GM21447 (cell line): Measurements from ENCODE around the gene VWA8.
A peak's percentile ranks its signal among the peaks of the same experiment; 100 is the strongest.
"Not testable (repeated sequence)": the region's sequence is repeated elsewhere in the genome, so short reads cannot be mapped to it uniquely, and the experiment has no call there.

ENCODE experiments used
- ATAC-seq: cut with Tn5 transposase; IDR thresholded peaks from one replicate; pipeline ENCODE4 v1.9.1; 2021; ENCODE audit not compliant: unreplicated experiment

Gene VWA8

GRCh38 chr13:41811588-41812021, 149.3 kb downstream of the VWA8 start:
- peak; percentile 73 for ATAC-seq

- ATAC-seq: no peak
These were observed 150.9 kb downstream of the VWA8 start for GRCh38 chr13:41809962-41810361.

GRCh38 chr13:41803445-41803735, 157.5 kb downstream of the VWA8 start:
- not testable (repeated sequence) for ATAC-seq

- ATAC-seq: no peak
These were observed 158.0 kb downstream of the VWA8 start for GRCh38 chr13:41802684-41803444.

- no peak for ATAC-seq
These were observed 158.7 kb downstream of the VWA8 start for GRCh38 chr13:41802043-41802683.

GRCh38 chr13:41791056-41791455, 169.9 kb downstream of the VWA8 start:
- no peak for ATAC-seq

- ATAC-seq: no peak
These were observed 172.4 kb downstream of the VWA8 start for GRCh38 chr13:41788552-41788951.

- ATAC-seq: no peak
These were observed 175.3 kb downstream of the VWA8 start for GRCh38 chr13:41785402-41786172.

- ATAC-seq: no peak
These were observed 178.8 kb downstream of the VWA8 start for GRCh38 chr13:41782086-41782485.

- ATAC-seq: no peak
These were observed 179.9 kb downstream of the VWA8 start for GRCh38 chr13:41780715-41781706.

GRCh38 chr13:41775251-41775650, 185.7 kb downstream of the VWA8 start:
- no peak for ATAC-seq

- ATAC-seq: no peak
These were observed 186.2 kb downstream of the VWA8 start for GRCh38 chr13:41774605-41775218.

- ATAC-seq: no peak
These were observed 193.1 kb downstream of the VWA8 start for GRCh38 chr13:41767801-41768200.

GRCh38 chr13:41766439-41766838, 194.5 kb downstream of the VWA8 start:
- ATAC-seq: no peak

- no peak for ATAC-seq
These were observed 195.1 kb downstream of the VWA8 start for GRCh38 chr13:41765813-41766212.

GRCh38 chr13:41765020-41765419, 195.9 kb downstream of the VWA8 start:
- no peak for ATAC-seq

- no peak for ATAC-seq
These were observed 196.4 kb downstream of the VWA8 start for GRCh38 chr13:41764558-41764957.

- ATAC-seq: no peak
These were observed 197.1 kb downstream of the VWA8 start for GRCh38 chr13:41763782-41764181.

GRCh38 chr13:41762796-41763195, 198.1 kb downstream of the VWA8 start:
- no peak for ATAC-seq

GRCh38 chr13:41756198-41756880, 204.6 kb downstream of the VWA8 start:
- no peak for ATAC-seq
